Mesenchymal stem cell (in vitro differentiated cells and primary cell): ENCODE results near the gene EFNA2.

Experiments used
- DNase-seq: peaks from one replicate; pipeline ENCODE4 v3.0.0-alpha.2; 2013
- H2AFZ ChIP-seq: one replicate; pipeline ENCODE4 v1.6.1; 2013; ENCODE audit warnings: low read depth, mild to moderate bottlenecking, control low read depth, inconsistent platforms, low read length, moderate library complexity
- H2AK5ac ChIP-seq: 2 replicates; pipeline ENCODE4 v1.6.1; 2013; ENCODE audit warnings: low read length, moderate library complexity, mild to moderate bottlenecking, inconsistent platforms; ENCODE audit not compliant: severe bottlenecking
- H2BK120ac ChIP-seq: one replicate; pipeline ENCODE4 v1.6.1; 2013; ENCODE audit warnings: low read depth, mild to moderate bottlenecking, inconsistent platforms, low read length, moderate library complexity
- H2BK12ac ChIP-seq, 2 experiments: one replicate each; pipeline ENCODE4 v1.6.1; 2013; ENCODE audit warnings: inconsistent platforms in 2 of 2, low read length in 2 of 2, mild to moderate bottlenecking in 2 of 2, moderate library complexity in 2 of 2, control low read depth in 1 of 2
- H2BK15ac ChIP-seq: one replicate; pipeline ENCODE4 v1.6.1; 2013; ENCODE audit warnings: mild to moderate bottlenecking, low read depth, inconsistent platforms; ENCODE audit not compliant: poor library complexity, severe bottlenecking
- H2BK5ac ChIP-seq: 2 replicates; pipeline ENCODE4 v1.6.1; 2013; ENCODE audit warnings: low read depth, mild to moderate bottlenecking, low read length, control low read depth, inconsistent platforms; ENCODE audit not compliant: poor library complexity, severe bottlenecking
- H3K14ac ChIP-seq, 2 experiments: one replicate each; pipeline ENCODE4 v1.6.1; 2013; ENCODE audit warnings: inconsistent platforms in 2 of 2, low read length in 2 of 2, control low read depth in 1 of 2, mild to moderate bottlenecking in 1 of 2, moderate library complexity in 1 of 2
- H3K18ac ChIP-seq, 2 experiments: one replicate each; pipeline ENCODE4 v1.6.1; 2013; ENCODE audit warnings: inconsistent platforms in 2 of 2, low read length in 2 of 2, control low read depth in 1 of 2, low read depth in 1 of 2, mild to moderate bottlenecking in 1 of 2
- H3K23ac ChIP-seq, 2 experiments: one replicate each; pipeline ENCODE4 v1.6.1; 2013; ENCODE audit warnings: inconsistent platforms in 2 of 2, low read length in 2 of 2, mild to moderate bottlenecking in 2 of 2, moderate library complexity in 2 of 2, control low read depth in 1 of 2
- H3K27ac ChIP-seq: 2 replicates; pipeline ENCODE4 v1.5.1; 2013; ENCODE audit warnings: mild to moderate bottlenecking, moderate library complexity, low read length, control low read depth, inconsistent platforms; ENCODE audit not compliant: poor library complexity, severe bottlenecking
- H3K27me3 ChIP-seq, 2 experiments: 2 replicates each; pipeline versions ENCODE4 v1.6.1 to v1.7.0; 2013; ENCODE audit warnings: low read length in 2 of 2, mild to moderate bottlenecking in 2 of 2, moderate library complexity in 2 of 2, control low read depth in 1 of 2, inconsistent platforms in 1 of 2; ENCODE audit not compliant: control insufficient read depth in 1 of 2, insufficient read depth in 1 of 2
- H3K36me3 ChIP-seq, 2 experiments: 2 replicates each; pipeline versions ENCODE4 v1.6.1 to v1.7.0; 2013; ENCODE audit warnings: low read length in 2 of 2, control low read depth in 1 of 2, inconsistent platforms in 1 of 2, low read depth in 1 of 2, mild to moderate bottlenecking in 1 of 2; ENCODE audit not compliant: insufficient read depth in 2 of 2, control insufficient read depth in 1 of 2
- H3K4ac ChIP-seq, 2 experiments: one replicate each; pipeline ENCODE4 v1.6.1; 2013; ENCODE audit warnings: inconsistent platforms in 2 of 2, low read length in 2 of 2, mild to moderate bottlenecking in 2 of 2, moderate library complexity in 2 of 2, control low read depth in 1 of 2, low read depth in 1 of 2
- H3K4me1 ChIP-seq: 2 replicates; pipeline ENCODE4 v1.6.1; 2013; ENCODE audit warnings: low read depth, low read length, control low read depth; ENCODE audit not compliant: control insufficient read depth, insufficient read depth
- H3K4me2 ChIP-seq: 2 replicates; pipeline ENCODE4 v1.6.1; 2013; ENCODE audit warnings: low read length, mild to moderate bottlenecking, inconsistent platforms; ENCODE audit not compliant: poor library complexity, severe bottlenecking
- H3K4me3 ChIP-seq, 2 experiments: 2 replicates each; pipeline versions ENCODE4 v1.5.1 to v1.7.0; 2013; ENCODE audit warnings: low read length in 2 of 2, mild to moderate bottlenecking in 2 of 2, control low read depth in 1 of 2, low read depth in 1 of 2; ENCODE audit not compliant: insufficient read depth in 1 of 2
- H3K79me1 ChIP-seq: replicated peaks from 2 replicates; pipeline ENCODE4 v1.6.1; 2013; ENCODE audit warnings: mild to moderate bottlenecking, control low read depth, low read length, inconsistent platforms; ENCODE audit not compliant: poor library complexity, severe bottlenecking
- H3K9ac ChIP-seq: 2 replicates; pipeline ENCODE4 v1.7.0; 2013; ENCODE audit warnings: mild to moderate bottlenecking, low read length, moderate library complexity
- H3K9me3 ChIP-seq: 2 replicates; pipeline ENCODE4 v1.7.0; 2013; ENCODE audit warnings: mild to moderate bottlenecking, low read length; ENCODE audit not compliant: control insufficient read depth
- H4K8ac ChIP-seq: one replicate; pipeline ENCODE4 v1.6.1; 2013; ENCODE audit warnings: inconsistent platforms, mild to moderate bottlenecking, low read length, moderate library complexity
- H4K91ac ChIP-seq: one replicate; pipeline ENCODE4 v1.6.1; 2013; ENCODE audit warnings: mild to moderate bottlenecking, low read length, inconsistent platforms
- WGBS: methylation state at CpG from one replicate; pipeline ENCODE4 v1.1.7; 2013; ENCODE audit warnings: mixed read lengths; 5-methylcytosine and 5-hydroxymethylcytosine counted together

EFNA2 gene

DNA sequence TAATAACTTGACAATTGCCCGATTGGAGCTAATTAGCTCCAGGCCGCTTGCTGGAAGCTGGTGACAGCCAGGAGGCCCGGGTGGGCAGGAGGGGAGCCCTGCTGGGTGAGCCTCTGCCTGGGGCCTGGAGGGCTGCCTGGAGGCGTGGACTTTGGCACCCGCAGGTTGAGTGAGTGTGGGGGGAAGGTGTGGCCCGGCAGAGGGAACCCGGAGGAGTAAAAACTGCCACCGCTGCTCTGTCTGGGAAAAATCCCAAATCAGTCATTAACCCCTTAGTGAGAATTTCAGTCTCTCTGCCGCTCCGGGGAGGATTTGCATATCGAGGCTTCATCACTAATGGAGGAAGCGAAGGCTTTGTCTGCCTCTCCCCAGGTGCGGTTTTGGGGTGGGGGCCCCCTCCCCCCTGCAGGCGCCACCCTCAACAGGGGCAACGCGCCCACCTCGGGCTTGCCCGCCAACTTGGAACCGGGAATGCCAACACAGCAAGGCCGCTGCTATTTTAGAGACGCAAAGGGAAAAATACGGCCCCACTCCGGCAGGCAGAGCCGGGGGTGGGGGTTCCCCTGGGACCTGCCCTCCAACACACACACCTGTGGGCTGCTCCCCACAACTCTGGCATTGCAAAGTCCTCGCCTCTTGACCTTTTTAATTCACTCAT is 6.2 kb downstream of the EFNA2 start:
- Histone ChIP-seq H3K9me3 (no peaks in the 10 kb centered on the region), H3K4me2 (no peak overlapping the region), H3K4me3 (no peak overlapping the region), H3K4ac (no peak overlapping the region), H3K18ac (no peak overlapping the region), H2BK120ac (no peak overlapping the region), H3K36me3 (no peaks in the 10 kb centered on the region), H3K79me1 (no peaks in the 10 kb centered on the region), H4K91ac (no peak overlapping the region), H2AK5ac (no peak overlapping the region), H3K27ac (no peak overlapping the region), H4K8ac (no peak overlapping the region), H3K14ac (no peak overlapping the region), H3K9ac (no peak overlapping the region), H3K23ac (no peak overlapping the region), H3K27me3 (peaks cover 53 to 93% of the 10 kb centered on the region in 2 experiments), H2BK12ac (no peak overlapping the region), H2BK5ac (no peak overlapping the region), H3K4me1 (peaks cover 17% of the 10 kb centered on the region), H2BK15ac (no peak overlapping the region), H2AFZ (no peak overlapping the region)
- no peak for DNase-seq
- 83% methylated on average over 20 of the region's 25 CpGs for WGBS

DNA sequence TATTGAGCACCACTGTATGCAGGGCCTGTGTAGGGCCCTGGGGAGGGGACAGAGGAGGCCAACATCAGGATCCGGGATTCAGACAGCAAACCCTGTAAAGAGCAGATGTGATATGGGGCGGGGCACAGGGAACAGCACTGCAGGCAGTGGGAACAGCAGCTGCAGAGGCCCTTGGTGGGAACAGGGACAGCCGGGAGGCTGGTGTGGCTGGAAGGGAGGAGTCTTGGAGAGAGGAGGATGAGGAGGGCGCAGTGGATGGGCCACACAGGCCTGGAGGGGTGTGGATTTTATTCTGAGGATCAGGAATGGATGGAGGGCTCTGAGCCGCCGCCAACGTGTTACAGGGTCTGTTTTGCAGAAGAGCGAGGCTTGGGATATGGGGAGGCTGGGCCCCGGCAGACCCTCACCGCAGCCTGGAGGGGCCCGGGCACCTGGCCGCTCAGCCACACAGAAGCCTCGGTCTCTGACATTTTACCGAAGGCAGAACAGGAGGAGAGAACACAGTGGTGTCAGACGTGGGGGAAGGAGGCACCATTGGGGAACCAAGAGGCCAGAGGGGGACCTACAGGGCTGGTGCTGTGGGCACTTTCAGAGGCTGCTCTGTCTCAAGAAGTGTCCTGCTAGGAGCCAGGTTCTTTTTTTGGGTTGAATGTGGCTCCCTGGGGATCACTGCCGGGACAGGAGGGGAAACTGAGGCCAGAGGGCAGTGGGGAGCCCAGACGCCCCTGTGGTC is 6.9 kb downstream of the EFNA2 start:
- Histone ChIP-seq H2BK12ac (no peak overlapping the region), H3K27me3 (peaks cover 47 to 89% of the 10 kb centered on the region in 2 experiments), H3K4me2 (no peak overlapping the region), H3K79me1 (no peaks in the 10 kb centered on the region), H3K18ac (no peak overlapping the region), H3K9me3 (no peaks in the 10 kb centered on the region), H2AFZ (no peak overlapping the region), H3K9ac (no peak overlapping the region), H4K8ac (no peak overlapping the region), H3K36me3 (no peaks in the 10 kb centered on the region), H3K14ac (no peak overlapping the region), H3K4me3 (no peak overlapping the region), H2AK5ac (no peak overlapping the region), H4K91ac (no peak overlapping the region), H2BK15ac (no peak overlapping the region), H3K4me1 (peaks cover 17% of the 10 kb centered on the region), H3K27ac (no peak overlapping the region), H2BK120ac (no peak overlapping the region), H3K4ac (no peak overlapping the region), H3K23ac (no peak overlapping the region), H2BK5ac (no peak overlapping the region)
- DNase-seq = no peak
- 89% methylated on average over 17 of the region's 17 CpGs for WGBS

DNA sequence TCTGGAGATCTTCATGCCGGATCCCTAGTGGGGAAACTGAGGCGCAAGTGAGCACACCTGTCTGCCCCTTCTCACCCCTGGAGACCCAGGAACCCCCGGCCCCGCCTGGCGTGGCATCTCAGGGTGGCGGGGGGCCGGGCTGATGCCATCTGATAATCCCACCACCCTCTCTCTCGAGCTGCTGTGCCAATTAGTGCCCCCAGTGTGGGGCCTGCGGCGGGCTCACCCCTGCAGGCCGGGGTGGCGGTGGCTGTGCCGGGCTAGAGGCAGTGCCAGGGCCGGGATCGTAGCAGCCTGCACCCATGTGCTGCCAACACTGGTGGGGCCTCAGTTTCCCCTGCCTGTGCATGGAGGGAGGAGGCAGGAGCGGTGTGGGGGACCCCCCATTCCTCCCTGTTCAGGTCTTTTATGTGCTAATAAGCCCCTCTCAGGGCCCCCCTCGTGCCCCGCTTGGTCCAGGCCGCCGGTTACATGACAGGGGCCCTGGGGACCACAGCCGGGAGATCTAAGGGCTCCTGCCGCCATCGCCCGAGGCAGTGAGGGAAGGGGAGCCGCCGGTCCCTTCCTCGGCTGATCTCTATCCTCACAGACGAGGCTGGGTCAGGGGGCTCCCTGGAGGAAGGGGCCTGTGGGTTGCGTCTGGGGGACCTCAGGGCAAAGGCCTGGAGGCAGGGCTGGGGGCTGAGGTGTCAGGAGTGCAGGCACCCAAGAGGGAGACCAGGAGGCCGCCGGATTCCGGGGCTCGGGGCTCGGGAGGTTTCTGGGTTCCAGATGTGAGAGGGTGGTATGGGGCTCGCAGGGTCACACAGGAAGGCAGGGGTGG is 8.3 kb downstream of the EFNA2 start:
- Histone ChIP-seq H3K9me3 (no peaks in the 10 kb centered on the region), H3K4me3 (no peak overlapping the region), H2BK12ac (no peak overlapping the region), H3K4me2 (no peak overlapping the region), H4K8ac (no peak overlapping the region), H3K27me3 (peaks cover 40 to 85% of the 10 kb centered on the region in 2 experiments), H2BK120ac (no peak overlapping the region), H3K9ac (no peak overlapping the region), H3K18ac (no peak overlapping the region), H2AK5ac (no peak overlapping the region), H3K23ac (no peak overlapping the region), H3K4ac (no peak overlapping the region), H3K27ac (no peak overlapping the region), H2BK5ac (no peak overlapping the region), H4K91ac (peak overlapping the region; percentile 22), H2AFZ (no peak overlapping the region), H2BK15ac (no peak overlapping the region), H3K4me1 (peaks cover 13% of the 10 kb centered on the region), H3K14ac (no peak overlapping the region), H3K79me1 (no peaks in the 10 kb centered on the region), H3K36me3 (no peaks in the 10 kb centered on the region)
- WGBS = 87% methylated on average over 30 of the region's 35 CpGs
- DNase-seq = no peak

DNA sequence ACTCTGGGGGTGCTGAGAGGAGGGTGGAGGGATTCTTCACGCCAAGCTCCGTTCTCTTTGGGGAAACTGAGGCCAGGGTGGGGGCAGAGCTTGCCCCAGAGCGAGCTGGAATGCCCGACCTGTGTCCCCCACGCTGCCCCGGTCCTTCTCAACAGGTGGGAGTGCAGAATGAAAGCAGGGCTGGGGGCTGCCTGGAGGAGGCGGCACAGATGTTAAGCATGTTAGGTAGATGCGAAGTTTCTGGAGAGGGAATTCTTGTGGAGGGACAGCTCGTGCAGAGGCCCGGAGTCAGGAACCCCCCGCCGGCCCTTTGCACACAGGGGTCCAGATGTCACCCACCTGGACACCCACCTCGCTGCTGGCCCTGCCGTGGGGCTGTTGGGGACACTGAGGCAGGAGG is 9.0 kb downstream of the EFNA2 start:
- Histone ChIP-seq H3K14ac (no peak overlapping the region), H3K23ac (no peak overlapping the region), H3K9ac (no peak overlapping the region), H2BK15ac (no peak overlapping the region), H2AK5ac (no peak overlapping the region), H3K4me1 (peaks cover 13% of the 10 kb centered on the region), H3K18ac (no peak overlapping the region), H2BK5ac (no peak overlapping the region), H3K4me3 (no peak overlapping the region), H3K27me3 (peaks cover 40 to 80% of the 10 kb centered on the region in 2 experiments), H3K79me1 (no peaks in the 10 kb centered on the region), H4K8ac (no peak overlapping the region), H3K9me3 (no peaks in the 10 kb centered on the region), H4K91ac (no peak overlapping the region), H3K4ac (no peak overlapping the region), H3K4me2 (no peak overlapping the region), H2AFZ (no peak overlapping the region), H2BK120ac (no peak overlapping the region), H3K27ac (no peak overlapping the region), H3K36me3 (no peaks in the 10 kb centered on the region), H2BK12ac (no peak overlapping the region)
- DNase-seq = no peak
- WGBS = 75% methylated on average over 12 of the region's 14 CpGs
